Putamen (tissue), 1 donor: ENCODE measurements around the gene SLC6A6.

ENCODE experiments used
- DNase-seq: peaks from one replicate; pipeline ENCODE4 v3.0.0-alpha.2; 2016; ENCODE audit warnings: low spot score

Gene SLC6A6

GRCh38 chr3:14470461-14470860 is 68.1 kb downstream of the SLC6A6 start:
- DNase-seq: no peak

GRCh38 chr3:14471016-14471415 is 68.6 kb downstream of the SLC6A6 start:
- no peak for DNase-seq

- DNase-seq: no peak
These were observed 69.3 kb downstream of the SLC6A6 start for GRCh38 chr3:14471690-14472089.

GRCh38 chr3:14472471-14473351 is 70.3 kb downstream of the SLC6A6 start:
- no peak for DNase-seq

- DNase-seq: no peak
These were observed 71.0 kb downstream of the SLC6A6 start for GRCh38 chr3:14473411-14473891.

GRCh38 chr3:14474363-14475081 is 72.1 kb downstream of the SLC6A6 start:
- no peak for DNase-seq

GRCh38 chr3:14475621-14476020 is 73.2 kb downstream of the SLC6A6 start:
- DNase-seq: no peak

GRCh38 chr3:14476583-14477265 is 74.3 kb downstream of the SLC6A6 start:
- DNase-seq: no peak

GRCh38 chr3:14477311-14477935 is 75.0 kb downstream of the SLC6A6 start:
- DNase-seq: no peak

GRCh38 chr3:14478956-14479550 is 76.6 kb downstream of the SLC6A6 start:
- DNase-seq: no peak

GRCh38 chr3:14479591-14479990 is 77.2 kb downstream of the SLC6A6 start:
- no peak for DNase-seq

GRCh38 chr3:14480207-14481017 is 78.0 kb downstream of the SLC6A6 start:
- DNase-seq: no peak

GRCh38 chr3:14481018-14481645 is 78.7 kb downstream of the SLC6A6 start:
- no peak for DNase-seq

GRCh38 chr3:14481646-14482036 is 79.2 kb downstream of the SLC6A6 start:
- DNase-seq: no peak

GRCh38 chr3:14482271-14482721 is 79.9 kb downstream of the SLC6A6 start:
- no peak for DNase-seq

GRCh38 chr3:14483286-14483685 is 80.9 kb downstream of the SLC6A6 start:
- no peak for DNase-seq

GRCh38 chr3:14484741-14485140 is 82.3 kb downstream of the SLC6A6 start:
- DNase-seq: no peak

- no peak for DNase-seq
These were observed 83.6 kb downstream of the SLC6A6 start for GRCh38 chr3:14485981-14486380.

GRCh38 chr3:14486460-14486859 is 84.1 kb downstream of the SLC6A6 start:
- no peak for DNase-seq

GRCh38 chr3:14487086-14487485 is 84.7 kb downstream of the SLC6A6 start:
- no peak for DNase-seq
